ENCODE data around the gene CORO7.

Gene CORO7

DNA sequence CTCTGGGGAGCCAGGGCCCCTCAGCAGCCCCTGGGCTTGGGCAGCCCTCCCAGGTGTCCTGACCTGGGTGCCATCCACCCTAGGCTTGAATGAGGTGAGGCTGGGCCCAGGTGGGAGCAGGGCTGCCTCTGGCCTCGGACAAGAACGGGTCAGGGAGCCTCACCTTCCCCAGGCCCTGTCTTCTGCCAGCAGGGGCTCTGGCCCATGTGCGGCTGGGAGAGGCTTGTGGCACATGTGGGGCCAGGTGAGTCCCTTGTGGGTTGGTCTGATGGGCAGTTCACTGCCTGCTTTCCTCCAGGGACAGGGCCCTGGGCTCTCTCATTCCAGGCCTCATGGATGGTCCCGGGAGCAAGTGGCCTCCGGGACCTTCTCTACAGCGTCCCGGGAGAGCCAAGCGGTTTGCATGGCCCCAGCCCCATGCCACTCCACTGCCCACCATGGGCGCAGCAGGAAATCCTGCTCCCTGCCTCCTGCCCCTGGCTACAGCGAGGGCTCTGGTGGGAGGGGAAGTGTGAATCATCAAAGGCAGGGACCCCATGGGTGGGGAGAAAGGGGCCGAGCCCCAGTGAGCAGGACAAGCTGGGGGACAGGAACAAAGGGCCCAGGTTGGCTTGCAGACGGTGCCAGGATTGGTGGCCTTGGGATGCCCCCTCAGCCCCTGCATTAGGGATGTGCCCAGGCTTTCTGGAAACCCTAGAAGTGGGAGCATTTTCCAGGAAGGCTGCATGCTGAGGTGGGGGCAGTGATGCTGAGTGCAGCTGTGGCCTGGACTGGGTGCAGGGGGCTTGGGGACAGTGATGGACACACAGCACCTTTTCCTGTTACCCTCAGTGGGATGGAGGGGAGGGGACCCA, 32.6 kb downstream of the CORO7 start:
- DNase-seq (ENCODE audit: low read depth), result no peak

DNA sequence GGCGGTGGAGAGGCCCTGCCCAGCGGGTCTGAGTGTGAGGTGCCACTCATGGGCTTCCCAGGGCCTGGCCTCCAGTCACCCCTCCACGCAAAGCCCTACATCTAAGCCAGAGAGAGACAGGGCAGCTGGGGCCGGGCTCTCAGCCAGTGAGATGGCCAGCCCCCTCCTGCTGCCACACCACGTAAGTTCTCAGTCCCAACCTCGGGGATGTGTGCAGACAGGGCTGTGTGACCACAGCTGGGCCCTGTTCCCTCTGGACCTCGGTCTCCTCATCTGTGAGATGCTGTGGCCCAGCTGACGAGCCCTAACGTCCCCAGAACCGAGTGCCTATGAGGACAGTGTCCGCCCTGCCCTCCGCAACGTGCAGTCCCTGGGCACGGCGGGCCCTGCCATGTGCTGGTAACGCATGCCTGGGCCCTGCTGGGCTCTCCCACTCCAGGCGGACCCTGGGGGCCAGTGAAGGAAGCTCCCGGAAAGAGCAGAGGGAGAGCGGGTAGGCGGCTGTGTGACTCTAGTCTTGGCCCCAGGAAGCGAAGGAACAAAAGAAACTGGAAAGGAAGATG, 33.5 kb downstream of the CORO7 start:
- no peak for DNase-seq (ENCODE audit: low read depth)

DNA sequence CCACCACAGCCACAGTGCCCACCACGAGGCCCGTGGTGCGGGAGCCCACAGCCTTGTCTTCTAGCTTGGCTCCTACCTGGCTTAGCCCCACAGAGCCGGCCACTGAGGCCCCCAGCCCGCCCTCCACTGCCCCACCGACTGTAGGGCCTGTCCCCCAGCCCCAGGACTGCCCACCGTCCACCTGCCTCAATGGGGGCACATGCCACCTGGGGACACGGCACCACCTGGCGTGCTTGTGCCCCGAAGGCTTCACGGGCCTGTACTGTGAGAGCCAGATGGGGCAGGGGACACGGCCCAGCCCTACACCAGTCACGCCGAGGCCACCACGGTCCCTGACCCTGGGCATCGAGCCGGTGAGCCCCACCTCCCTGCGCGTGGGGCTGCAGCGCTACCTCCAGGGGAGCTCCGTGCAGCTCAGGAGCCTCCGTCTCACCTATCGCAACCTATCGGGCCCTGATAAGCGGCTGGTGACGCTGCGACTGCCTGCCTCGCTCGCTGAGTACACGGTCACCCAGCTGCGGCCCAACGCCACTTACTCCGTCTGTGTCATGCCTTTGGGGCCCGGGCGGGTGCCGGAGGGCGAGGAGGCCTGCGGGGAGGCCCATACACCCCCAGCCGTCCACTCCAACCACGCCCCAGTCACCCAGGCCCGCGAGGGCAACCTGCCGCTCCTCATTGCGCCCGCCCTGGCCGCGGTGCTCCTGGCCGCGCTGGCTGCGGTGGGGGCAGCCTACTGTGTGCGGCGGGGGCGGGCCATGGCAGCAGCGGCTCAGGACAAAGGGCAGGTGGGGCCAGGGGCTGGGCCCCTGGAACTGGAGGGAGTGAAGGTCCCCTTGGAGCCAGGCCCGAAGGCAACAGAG, 34.2 kb downstream of the CORO7 start:
- no peak for DNase-seq (ENCODE audit: low read depth)

DNA sequence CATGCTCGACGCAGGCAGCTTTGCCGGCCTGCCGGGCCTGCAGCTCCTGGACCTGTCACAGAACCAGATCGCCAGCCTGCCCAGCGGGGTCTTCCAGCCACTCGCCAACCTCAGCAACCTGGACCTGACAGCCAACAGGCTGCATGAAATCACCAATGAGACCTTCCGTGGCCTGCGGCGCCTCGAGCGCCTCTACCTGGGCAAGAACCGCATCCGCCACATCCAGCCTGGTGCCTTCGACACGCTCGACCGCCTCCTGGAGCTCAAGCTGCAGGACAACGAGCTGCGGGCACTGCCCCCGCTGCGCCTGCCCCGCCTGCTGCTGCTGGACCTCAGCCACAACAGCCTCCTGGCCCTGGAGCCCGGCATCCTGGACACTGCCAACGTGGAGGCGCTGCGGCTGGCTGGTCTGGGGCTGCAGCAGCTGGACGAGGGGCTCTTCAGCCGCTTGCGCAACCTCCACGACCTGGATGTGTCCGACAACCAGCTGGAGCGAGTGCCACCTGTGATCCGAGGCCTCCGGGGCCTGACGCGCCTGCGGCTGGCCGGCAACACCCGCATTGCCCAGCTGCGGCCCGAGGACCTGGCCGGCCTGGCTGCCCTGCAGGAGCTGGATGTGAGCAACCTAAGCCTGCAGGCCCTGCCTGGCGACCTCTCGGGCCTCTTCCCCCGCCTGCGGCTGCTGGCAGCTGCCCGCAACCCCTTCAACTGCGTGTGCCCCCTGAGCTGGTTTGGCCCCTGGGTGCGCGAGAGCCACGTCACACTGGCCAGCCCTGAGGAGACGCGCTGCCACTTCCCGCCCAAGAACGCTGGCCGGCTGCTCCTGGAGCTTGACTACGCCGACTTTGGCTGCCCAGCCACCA, 35.1 kb downstream of the CORO7 start:
- DNase-seq (ENCODE audit: low read depth), result no peak

DNA sequence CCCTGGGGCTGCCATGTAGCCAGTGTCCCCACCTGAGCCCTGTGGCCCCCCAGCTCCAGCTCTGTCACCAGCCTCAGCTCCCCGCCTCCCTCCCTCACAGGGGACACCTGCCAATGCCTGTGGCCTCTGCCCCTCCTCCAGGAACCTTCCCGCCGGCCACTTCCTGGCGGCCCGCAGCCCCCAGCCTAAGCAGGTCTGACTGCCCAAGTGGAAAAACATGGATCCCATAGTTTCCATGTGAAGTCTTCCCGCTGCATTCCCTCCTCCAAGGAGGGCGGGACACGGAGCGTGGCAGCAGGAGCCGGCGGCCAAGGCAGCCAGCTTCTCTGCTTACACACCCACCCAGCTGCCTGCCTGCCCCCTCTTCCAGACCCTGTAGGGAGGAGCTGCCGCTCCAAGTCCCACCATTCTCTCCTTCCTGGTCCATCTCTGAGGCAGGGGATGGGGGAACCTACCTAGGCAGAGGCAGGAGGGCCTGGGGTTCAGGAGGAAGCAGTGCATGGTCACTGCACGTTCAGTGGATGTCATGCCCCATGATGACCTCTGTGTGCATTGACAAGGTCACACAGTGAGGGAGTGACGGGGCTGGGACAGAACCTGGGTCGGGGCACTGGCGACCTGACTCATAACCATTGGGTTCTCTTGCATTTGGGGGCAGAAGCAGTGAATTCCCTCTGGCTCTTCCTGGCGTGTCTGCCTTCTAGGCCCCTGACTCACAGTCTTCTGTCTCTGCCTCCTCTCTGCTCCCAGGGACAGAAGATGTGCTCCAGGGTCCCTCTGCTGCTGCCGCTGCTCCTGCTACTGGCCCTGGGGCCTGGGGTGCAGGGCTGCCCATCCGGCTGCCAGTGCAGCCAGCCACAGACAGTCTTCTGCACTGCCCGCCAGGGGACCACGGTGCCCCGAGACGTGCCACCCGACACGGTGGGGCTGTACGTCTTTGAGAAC, 36.0 kb downstream of the CORO7 start:
- DNase-seq (ENCODE audit: low read depth), result no peak

DNA sequence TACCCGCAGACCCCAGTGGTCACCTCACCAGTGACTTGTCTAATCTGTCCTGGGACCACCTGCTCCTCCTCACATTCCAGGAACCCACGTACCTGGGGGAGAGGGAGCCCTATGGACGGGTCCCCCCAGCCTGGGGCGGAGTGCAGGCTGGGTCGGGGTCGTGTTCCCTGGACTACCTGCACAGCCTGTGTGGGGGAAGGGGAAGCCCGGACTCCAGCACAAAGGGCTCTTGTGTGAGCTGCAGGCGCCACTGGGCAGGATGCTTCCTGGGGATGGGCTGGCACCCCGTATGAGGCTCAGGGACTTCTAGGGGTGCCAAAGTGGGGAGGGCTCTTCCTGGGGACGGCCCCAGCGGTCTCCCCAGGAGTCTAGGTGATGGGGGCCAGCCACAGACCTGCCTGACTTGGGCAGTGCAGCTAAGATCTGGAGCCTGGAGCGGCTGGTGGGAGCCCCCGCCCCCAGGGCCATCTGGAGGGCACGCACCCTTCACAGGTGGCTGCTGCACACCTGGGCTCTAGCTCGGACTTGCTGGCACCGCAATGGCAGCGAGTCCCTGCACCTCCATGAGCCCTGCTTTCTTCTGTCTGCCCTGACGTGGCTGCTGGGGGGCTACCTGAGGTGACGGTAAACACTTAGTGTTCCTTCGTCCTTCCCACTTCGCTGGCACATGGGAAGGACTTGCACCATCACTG, 37.3 kb downstream of the CORO7 start:
- no peak for DNase-seq (ENCODE audit: low read depth)

DNA sequence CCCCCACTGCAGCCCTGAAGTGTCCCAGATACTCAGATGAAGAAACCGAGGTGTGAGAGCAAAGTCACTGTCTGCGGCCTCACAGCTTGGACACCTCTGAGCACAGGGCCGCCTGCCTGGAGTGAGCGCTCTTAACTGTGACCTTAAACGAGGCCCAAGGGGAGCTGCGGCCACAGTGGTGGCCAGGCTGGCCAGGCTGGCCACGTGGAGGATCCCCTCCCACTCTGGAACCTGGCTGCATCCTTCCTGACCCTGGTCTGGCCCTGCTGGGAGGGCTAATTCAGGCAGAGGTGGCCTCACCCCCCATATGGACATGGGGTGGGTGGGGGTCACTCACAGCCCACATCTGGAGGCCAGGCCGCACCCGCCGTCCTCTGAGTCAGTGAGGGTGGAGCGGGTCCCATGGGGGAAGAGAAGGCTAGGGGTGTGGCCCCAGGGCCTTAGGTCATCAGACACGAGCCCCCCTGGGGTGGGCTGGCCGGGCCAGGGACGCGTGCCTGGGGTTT, 38.2 kb downstream of the CORO7 start:
- no peak for DNase-seq (ENCODE audit: low read depth)

DNA sequence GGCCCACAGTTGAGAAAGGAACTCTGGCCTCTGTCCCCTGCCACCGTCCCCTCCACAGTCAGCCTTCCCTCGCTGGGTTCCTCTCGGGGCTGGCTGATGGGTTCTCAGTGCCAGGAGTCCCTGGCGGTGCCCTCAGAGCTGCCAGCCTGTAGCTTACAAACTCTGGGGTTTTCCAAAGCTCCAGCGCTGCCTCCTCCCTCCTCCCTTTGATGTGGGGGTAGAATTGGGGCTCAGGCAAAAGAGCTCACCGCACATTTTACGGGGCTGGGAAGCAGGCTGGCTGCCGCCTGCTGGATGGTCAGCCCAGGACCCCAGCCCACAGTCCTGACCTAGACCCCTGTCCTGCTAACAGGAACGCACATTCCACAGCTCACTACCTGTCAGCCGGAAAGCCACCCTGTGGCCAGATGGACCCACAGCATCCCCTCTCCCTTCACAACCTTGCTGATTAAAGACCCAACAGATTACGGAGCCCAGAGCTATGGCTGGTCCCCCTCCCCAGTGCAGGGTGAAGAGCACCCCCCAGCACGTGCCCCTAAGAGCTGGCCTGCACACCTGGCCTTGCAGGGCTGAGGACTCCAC, 38.7 kb downstream of the CORO7 start:
- no peak for DNase-seq (ENCODE audit: low read depth)

DNA sequence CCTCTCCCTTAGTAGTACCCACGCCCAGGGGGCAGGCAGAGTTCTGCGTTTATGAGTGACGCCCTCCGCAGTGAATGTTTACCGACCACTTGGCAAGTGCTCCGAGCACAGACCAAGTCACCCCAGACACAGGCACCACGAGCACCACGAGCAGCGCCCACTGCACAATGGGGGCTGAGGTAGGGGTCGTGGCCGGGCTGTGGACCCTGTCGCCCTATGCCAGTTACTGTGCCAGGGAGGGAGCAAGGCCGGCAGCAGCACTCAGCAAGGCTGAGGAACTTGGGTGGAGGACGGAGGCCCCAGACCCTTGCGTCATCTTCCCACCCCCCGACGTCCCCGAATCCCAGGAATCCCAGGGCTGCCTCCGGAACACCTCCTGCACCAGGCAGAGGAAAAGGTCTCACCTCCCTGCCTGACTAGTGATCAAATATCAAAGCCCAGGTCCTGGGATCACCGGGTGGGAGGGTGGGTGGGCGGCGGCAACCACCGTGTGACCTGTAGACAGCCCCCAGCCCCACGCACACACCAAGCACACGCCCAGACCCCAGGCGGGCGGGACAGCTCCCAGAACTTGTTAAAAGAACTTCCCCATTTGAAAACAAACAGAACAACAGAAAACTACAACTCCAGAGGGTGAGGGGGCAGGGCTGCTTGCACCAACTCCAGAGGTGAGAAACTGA, 39.4 kb downstream of the CORO7 start:
- no peak for DNase-seq (ENCODE audit: low read depth)

DNA sequence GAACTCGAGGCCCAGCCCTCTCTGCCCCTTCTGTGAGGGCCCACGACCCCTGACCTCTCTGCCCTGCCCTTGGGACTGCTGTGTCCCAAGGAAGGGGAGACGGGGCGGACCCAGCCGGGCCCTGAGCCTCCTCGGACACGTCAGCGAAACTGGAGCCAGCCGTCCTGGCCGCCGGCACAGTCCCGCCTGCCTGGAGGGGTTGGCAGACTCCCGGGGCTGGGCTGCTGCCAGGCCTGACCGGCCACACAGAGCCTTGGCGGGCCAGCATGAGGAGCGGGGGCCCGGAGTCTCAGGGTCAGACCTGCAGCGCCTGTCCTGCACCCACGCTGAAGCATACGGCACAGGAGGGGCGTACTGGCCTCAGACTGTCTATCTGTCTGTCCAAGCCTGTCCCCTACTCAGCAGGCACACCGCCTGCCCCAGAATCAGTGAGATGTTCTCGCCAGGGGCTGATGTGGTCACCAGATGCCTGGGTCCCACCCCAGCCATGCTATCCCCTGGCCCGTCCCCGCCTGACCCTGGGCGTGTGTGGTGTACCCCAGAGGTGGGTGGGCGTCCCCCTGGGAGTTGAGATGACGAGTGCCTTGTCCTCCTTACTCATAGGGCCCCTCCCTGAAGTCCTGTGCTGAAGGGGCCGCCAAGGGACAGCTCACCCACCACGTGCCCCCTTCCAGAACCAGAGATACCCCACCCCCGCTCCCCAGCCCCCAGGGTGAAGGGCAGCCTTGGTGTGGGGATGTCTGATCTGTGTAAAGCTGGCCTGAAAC, 40.1 kb downstream of the CORO7 start:
- no peak for DNase-seq (ENCODE audit: low read depth)

DNA sequence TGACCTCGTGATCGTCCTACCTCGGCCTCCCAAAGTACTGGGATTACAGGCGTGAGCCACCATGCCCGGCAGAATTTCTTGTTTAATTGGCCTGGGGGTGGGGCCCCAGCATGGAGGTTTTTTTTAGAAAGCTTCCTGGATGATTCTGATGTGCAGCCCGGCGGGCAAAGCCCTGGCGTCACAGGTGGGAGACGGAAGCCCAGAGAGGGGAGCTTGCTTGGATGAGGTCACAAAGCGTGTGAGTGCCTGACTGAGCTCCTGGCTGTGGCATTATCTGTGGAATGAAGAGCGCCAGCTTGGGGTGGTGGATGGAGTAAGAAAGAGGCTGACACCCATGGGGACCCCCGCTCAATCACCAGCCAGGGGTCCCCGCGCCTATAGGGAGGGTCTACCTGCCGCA, 40.7 kb downstream of the CORO7 start:
- DNase-seq (ENCODE audit: low read depth), result no peak

DNA sequence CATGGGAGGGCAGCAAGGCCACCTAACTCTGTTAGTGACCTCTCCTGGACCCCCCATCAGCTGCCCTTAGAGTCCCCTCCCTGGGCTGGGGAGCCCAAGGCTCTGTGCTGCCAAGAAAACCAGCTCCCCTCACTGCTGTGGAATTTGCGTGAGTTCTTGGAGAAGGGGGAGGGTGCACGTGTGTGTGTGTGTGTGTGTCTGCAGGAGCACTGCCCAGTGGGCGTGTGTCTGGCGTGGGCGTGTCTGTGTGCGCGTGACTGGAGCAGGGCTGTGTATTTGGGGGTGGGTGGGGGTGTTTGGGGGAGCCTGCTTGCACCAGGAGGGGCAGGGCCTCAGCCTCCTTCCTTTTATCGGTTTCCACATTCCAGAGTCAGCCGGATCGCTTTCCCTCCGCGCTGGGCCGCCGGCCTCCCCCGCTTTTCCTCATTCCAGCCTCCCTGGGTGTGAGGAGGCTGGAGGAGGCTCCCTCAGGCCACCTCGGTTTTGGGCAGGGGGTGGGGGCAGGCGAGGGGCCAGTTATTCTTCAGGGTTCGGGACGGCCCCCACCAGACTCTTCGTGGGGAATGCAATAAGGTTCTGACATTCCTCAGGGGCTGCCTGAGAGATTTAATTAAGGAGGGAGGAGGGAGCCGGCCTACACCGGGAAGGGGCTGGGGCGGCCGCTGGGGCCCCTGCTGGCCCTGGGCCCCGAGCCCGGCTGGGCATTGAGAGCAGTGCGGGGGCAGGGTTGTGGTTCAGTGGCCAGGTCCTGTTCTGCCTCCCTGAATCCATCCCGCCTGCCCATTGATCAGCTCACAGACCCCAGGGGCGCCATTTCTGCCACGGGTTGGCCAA, 42.3 kb downstream of the CORO7 start:
- no peak for DNase-seq (ENCODE audit: low read depth)

DNA sequence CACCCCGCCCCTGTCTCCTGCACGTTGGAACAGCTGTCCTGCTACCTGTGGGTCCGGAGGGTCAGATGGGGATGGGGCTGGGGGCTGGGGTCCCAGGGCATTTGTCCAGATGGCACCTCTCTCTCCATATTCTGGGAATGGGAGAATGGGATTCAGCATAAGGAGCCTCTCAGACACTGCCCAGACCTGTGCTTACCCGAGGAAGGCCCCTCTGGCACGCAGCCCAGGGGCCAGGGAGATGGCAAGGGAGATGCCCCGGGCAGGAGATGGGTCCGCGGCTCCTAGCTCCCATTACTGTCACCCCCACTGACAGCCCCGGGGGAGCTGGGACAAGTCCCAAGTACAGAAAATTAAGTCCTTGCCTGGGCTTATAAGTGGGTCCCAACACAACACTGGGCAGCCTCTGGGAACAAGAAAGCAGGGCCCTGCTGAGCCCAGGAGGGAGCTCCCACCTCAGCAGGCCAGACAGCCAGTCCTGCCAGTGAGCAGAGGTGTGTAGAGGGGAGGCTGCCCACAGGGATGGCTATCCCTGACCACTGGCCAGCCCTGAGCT, 43.0 kb downstream of the CORO7 start:
- no peak for DNase-seq (ENCODE audit: low read depth)

DNA sequence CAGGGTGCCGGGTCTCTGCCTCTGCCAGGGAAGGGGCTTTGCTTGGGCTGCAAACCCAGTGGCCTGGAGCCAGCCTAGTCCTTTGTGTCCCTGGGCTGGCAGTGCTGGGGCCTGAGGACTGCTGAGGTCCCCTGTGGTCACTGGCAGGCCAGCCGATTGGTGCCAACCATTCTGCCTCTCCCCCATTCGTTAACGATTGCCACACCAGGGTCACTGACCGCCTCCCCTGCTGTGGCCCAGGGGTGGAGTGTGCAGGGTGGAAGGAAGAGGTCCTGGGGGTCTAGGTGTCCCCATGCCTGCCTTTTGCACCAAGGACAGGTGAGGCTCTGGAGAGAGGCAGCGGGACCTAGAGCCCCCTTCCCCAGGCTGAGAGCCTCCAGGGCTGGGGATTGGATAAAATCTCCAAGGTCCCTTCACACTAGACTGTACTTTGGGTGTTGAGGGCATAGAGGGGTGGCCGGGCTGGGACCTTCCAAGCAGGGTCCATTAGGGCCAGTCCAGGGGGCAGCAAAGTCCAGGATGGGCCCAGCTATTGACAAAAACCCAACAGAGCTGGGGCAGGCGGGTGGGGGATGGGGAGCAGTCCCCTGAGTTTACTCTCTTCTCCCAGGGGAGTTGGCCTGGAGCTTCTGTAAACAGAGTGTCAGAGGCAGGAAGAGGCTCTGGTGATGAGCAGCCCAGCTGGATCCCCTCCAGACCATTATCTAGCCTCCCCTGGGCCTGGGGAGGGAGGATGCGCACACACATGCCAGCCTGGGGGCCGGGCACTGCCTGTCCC, 43.6 kb downstream of the CORO7 start:
- DNase-seq (ENCODE audit: low read depth), result no peak

DNA sequence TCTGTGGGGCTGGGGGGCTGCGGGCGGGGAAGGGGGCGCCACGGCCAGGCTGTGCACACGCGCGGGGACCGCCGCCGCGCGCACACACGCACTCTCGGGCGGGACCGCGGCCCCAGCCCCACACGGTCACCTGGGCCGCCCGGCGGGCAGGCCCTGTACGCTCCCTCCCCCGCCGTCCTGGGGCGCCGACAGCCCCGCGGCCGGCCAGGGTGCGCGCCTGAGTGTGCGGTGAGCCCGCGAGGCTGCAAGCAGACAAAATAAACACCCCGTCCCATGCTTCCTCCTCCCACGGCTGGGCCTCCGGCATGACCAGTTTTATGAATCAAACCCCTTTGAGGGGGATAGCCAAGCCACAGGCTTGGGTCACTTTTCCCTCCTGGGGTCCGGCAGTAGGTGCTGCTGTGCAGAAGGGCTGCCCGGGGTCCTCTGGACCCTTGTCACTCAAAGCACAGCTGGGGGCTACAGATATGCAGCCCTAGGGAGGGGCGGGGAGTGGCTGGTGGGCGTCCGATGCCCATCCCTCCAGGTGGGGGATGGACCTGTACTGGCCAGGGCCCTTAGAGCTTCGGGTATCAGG, 44.3 kb downstream of the CORO7 start:
- DNase-seq (ENCODE audit: low read depth), result no peak
